GM21576 (cell line): ENCODE results near the gene PPP6R1.

ENCODE experiments used
- ATAC-seq: cut with Tn5 transposase; IDR thresholded peaks from one replicate; pipeline ENCODE4 v1.9.1; 2021; ENCODE audit warnings: mild to moderate bottlenecking, moderate library complexity; ENCODE audit not compliant: unreplicated experiment

The PPP6R1 gene

DNA sequence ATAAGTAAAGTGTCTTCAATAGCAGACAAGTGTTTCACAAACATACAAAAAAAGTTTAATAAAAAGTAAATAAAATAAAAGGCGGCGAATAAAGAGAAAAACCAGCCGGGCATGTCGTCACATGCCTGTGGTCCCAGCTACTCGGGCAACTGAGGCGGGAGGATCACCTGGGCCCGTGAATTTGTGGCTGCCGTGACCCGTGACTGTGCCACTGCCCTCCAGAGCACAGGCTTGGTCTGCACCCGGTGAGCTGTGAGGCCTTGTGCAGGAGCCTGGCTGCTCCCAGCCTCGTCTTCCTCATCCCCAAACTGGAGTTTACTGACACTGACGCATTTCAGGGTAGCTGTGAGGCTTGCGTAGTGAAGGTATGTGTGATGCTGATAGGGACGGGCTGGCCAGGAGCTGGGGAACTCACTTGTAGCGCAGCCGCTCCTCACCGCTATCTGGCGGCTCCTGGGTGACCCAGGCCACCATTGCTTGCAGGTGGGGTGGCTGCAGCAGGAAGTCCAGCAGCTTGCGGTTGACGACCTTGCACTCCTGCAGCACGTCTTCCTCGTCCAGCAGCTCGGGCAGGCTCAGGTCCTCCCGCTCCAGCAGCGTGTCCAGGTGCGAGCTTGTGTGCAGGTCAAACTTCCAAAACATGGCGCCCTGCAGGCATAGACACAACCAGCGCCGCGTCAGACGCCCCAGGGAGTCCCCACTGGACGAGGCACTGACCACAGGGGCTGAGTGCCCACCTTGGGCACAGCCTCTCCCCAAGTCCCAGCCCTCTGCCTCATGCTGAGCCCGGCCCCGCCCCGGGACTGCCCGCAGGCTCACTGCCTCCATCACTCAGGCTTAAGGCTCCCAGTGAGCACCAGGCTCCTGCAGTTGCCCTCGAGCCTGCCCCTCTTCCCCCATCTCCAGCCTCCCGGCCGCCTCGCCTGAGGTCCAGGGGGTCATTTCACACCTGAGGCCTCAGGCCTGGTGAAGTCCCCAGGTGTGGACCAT lies 12.1 kb downstream of the PPP6R1 start:
- ATAC-seq = no peak

DNA sequence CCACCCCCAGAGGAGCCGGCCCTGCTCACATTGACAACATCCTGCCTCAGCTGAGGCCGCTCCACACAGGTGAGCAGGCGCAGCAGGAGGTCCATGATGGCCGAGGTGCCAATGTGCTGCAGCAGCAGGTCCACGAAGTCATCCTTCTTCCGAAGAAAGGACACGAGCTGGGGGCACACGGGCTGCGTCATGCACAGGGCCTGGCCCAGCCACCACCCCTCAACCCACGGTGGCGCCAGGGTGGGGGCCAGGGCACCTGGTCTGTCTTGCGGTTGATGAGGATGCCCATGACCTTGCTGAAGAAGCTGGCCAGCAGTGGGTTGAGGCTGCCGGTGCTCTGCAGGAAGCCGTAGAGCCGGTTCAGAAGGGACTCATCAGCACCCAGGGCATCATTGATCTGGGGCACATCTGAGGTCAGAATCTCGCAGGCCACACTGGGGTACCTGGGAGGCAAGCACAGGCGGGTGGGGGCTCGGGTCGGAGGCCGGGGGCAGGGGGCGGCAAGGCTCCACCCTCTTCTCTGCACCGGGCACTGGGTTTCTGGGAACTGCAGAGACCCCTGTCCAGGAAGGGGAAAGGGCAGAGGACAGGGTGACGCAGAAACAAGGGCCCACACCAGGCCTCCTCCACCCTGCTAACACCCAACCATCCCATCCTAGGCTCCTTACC lies 13.4 kb downstream of the PPP6R1 start:
- no peak for ATAC-seq

DNA sequence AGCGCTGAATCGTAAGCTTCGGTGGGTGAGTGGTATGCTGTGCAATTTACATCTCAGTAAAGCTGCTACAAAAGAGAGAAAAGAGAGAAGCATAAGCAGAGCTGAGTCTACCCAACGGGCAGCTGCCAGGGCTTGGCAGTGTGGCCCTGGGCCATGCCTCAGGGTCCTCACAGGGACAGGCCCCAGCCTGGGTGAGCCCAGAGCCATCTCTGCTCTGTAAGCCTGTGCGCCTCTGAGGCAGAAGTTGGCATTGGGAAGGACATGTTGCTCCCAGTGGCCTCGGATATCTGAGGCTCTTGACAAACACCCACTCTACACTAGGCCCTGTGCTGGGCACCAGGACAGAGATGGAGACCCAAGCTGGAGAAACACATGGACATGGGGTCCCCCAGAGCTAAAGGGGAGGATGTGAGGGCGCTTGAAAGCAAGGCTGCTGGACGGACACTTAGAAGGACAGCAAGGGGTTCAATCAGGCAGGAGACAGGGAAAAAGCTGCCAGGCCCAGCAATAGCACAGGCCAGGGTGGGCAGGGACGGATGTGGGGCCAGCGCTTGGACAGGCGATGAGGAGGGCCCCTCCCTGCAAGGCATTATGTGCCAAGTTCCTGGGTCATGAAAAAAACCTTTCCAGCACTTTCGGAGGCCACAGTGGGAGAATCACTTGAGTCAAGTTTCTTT lies 14.7 kb downstream of the PPP6R1 start:
- ATAC-seq = no peak

DNA sequence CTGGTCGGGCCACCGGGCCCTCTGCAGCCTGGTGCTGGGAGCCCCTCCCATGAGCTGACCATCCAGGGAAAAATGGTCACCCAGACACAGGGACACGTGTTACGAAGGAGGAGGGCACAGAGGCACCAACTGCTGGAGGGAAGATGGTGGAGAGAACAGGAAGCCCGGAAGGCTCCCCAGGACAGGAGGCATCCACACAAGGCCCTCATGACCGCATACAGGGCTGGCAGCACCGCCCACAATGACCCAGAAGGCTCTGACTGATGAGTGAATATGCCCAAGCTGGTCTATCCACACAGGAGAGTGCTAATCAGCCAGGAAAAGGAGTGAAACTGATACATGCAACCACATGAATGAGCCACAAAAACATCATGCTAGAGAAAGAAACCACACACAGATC lies 16.3 kb downstream of the PPP6R1 start:
- ATAC-seq = no peak

DNA sequence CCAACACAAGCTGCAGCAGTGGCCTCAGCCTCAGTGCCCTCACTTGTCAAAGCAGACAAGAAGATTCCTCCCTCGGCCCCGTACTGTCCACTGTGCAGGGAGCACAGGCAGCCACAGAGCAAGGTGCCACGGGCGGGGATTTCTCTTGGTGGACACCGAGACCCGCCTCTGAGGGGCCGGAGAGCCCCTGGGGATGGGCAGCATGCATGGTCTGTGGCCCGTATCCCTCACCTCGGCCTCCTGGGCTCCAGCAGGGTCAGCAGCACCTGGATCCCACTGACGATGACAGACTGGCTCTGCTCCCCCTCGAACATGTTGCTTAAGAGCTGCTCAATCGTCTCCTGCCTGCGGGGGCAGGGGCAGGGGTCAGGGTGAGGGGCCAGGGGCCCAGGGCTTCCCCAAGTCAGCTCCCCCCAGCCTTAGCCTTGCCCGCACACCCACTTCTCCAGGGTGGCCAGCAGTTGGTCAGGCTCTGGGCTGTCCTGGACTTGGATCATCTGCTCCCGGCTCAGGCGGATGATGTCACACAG lies 16.8 kb downstream of the PPP6R1 start:
- no peak for ATAC-seq

DNA sequence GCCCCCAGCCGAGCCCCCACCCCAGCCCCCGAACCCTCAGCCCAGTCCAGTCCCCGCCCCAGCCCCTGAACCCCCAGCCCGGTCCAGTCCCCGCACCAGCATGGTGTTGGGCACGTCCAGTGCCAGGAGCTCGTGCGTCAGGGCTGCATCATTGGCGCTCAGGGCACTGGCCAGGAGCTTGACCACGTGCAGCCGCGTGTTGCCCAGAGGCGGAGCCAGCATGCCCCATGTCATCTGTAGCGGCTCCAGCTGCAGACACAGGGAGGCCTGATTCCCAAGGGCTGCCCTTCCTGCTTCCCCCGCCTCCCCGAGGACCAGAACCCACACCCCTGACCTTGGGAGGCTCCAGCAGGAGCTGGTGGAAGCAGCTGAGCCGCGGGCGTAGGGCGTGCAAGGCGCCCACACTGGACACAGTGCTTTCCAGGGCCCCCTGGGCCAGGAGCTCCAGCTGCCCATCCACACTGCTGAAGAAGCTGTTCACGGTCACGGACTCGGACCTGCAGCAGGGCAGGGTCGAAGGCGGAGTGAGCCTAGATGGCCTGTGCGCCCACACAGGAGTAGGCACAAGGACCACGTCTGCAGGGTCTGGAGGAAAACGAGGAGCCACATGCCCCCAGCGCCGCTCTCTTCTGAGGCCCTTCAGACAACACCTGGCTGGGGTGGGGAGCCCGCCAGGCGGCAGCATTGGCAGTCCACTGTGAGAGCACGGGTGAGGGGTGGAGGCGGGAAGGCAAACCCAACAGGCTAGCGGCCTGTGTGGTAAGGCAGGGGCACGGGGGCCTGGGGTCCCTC lies 17.5 kb downstream of the PPP6R1 start:
- no peak for ATAC-seq

DNA sequence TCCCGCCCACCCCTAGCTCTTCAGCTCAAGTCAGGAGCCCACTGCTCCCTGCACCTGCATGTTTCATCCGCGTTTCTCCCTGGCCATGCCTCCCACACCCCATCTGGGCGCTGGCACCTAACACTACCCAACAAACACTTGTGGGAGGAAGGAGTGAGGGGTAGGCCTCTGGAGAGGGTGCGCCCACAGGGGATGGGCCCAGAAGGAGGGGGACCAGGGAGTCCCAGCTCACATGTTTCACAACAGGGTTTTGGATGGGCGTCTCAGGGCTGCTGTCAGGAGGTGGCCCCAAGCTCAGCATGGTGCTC lies 18.1 kb downstream of the PPP6R1 start:
- ATAC-seq = no peak

DNA sequence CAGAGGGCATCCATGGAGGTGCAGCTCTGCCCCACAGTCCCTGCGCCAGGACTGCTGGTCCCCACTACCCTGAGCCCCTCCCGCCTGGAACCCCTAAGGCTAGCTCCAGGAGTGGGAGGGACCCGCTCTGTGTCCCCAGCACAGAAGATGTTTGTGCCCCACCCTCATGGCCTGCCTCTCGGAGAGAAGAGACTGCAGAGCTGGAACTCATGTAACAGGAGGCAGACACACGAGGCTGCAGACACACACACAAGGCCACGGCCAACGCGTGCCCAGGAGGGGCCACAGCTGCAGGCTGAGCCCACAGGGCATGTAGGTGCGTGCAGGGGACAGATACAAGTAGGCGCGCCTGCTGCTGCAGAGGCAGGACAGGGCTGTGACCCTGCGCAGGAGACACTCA lies 19.8 kb downstream of the PPP6R1 start:
- ATAC-seq = no peak

DNA sequence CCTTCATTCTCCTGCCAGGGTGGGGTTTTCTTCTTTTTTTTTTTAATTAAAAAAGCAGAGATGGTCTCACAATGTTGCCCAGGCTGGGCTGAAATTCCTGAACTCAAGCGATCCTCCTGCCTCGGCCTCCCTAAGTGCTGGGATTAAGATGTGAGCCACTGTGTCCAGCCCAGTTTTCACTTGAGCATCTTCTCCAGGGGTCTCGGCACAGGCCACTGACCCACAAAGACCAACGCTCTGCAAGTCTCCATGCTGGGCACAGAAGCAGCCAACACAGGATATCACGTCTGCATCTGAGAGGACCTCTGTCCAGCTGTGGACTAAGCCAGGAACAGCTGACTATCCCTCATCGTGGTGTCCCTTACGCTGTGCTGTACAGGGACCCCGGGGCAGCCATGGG lies 20.8 kb downstream of the PPP6R1 start:
- no peak for ATAC-seq

DNA sequence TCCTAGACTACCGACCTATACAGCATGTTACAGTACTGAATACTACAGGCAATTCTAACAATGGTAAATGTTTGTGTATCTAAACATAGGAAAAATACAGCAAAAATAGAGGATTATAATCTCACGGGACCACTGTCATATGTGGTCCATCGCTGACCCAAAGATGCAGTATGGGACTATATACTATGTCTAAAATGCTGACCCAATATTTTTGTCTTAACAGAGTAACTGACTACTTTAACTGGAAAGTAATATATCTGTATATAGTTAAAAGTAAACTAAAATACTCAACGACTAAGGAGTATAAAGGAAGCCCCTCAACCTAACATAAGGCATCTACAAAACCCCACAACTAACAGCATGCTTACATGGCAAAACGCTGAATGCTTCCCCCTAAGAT lies 25.8 kb downstream of the PPP6R1 start:
- no peak for ATAC-seq

DNA sequence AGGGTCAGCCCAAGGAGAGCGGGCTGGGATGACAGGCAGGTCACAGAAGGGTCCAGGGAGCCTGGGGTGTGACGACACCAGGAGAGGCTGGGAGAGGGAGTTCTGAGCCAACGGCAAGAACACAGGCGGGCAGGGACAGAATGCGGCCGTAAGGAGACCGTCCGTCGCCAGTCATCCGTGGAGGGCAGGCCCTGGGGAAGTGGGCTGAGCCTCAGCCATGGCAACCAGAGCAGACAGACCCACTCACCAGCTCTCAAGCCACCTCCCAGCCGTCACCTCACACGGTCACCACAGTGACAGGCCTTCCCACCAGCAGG lies 26.6 kb downstream of the PPP6R1 start:
- ATAC-seq = no peak

DNA sequence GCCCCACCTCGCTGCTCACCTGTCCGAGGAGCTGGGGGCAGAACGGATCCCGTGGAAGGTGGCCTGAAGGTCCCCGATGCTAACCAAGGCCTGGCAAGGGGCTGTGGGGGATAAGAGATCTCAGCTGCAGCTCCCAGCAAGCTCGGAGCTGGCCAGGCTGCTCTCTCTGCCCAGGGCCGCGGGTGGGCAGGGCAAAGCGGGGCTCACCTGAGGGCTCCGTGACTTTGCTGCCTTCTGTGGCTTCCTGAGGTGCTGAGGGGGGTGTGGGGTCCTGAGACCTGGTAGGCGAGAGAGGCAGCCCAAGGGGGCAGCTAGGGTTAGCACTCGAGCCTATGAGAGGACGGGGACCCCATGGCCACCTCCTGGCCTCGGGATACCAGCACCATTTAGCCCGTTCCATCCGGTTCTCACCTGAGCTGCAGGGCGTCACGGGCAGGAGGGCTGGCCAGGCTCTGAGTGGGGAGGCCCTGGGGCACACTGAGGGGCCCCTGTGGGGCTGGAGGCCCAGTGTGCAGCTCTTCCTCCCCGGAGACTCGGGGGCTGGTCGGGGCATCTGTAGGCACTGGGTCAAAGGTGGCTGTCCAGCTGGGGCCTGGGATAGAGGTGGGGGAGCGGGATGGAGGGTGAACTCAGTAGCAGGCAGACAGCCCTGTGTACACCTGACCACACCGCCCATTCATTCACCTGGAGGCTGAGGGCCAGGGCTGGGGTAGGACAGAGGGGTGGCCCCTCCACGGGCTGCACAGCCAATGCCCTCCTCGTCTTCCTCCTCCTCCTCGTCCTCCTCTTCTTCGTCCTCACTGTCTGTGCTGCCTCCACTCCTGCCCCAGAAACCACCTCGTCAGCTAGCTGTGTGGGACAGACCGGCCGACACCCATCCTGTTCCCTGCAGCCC lies 27.2 kb downstream of the PPP6R1 start:
- ATAC-seq = no peak

DNA sequence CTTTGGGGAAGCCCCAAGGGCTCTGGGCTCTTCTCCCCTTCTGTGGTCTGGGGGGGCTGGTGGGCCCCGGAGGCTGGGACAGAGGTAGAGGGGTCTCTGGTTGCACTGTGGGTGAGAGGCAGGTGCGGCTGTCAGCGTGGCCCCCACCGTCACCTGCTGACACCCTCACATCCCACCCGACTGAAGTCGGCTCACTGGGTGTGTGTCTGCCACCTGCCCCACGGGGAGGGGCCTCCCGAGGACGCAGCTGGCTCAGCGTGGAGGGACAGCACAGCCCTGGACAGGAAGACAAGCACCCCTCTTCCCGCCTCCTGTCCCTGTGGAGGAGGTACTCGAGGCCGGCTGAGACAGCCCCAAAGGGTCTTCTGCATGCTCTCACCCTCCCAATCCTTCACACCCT lies 28.0 kb downstream of the PPP6R1 start:
- no peak for ATAC-seq

DNA sequence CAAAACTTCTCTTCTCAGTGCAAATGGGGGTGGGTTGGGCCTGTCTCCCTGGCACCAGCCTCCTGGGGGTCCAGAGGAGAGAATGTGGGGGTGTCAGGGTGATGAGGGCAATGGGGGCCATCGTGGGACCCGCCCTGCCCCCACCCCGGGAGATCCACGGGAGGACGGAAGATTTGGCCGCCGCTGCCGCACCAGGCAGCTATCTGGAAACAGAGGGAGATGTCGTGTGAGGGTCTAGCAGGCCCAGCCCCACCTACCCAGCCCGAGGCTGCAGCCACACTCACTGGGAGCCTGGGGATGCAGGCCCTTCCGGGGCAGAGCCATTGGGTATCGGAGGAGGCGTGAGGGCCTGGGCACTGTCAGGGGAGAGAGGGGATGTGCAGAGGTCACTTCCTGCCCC lies 28.5 kb downstream of the PPP6R1 start:
- no peak for ATAC-seq

DNA sequence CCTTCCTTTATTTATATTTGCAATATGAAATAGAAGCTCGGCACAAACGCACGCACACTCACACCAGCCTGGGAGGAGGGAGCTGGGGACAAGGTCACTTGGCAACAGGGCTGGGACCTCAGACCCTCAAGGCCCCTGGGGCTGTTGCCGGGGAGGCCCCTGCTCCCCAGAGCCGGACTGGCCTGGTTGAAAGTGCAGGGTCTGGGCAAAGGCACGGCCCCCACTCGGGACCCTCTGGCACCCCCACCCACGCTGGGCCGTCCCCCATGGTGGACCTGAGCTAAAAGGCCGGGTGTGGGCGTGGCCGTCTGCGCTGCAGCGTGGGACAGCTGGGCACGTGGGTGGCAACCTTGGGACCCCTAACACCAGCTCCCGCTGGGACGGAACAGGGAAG lies 29.0 kb downstream of the PPP6R1 start:
- no peak for ATAC-seq

DNA sequence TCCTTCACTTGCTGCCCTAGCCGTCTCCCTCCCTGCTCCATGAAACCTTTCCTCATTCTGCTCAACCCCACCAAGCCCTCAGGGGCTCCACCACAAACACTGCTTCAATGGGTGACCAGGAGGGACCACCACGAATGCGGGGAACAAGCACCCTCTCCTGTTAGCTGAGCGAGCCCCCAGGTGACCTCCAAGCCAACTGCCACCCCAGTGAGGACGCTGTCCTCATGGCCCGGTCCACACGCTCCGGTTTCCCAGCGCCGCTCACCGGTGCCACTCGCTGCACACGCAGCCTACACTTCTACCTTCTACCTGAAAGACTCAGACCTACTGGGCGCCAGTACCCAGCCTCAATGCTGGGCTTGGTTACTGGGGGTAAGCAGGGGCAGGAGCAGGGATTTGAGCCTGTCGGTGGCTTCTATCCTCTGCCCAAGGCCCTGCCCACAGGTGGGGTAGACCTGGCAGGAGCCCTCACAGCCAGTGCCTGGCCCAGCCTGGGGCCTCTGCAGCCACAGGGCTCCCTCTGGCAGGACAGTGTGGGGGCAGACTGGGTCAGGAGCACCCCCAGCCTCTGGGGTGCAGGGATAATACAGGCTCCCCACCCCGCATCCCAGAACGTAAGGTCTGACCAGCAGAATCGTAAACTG lies 29.6 kb downstream of the PPP6R1 start:
- ATAC-seq = no peak

DNA sequence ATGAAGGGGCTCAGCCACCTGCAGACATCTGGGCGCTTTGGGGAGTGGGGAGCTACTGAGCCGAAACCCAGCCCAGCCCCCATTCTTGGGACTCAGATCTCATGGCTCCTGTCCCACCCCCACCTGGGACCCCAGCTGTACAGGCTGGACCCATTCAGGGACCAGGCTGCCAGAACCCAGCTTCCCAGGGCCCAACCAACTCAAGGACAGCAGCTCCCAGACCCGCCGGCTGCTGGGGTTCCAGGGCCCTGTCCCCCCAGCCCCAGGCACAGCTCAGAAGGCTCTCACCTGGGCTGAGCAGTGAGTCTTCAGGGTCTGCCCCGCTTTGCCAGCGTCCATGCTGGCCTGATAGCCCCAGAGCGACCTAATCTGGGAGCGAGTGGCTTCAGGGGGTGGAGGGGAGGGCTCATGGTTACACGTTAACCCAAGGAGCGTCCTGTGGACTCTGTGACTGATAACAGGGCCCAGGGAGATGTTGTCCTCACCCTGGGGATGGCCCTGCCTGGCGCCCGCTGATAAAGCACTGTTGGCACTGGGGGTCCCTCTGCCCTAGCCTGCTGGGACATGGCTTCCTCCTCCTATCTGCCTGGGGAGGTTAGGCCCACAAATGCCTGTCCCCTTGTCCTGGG lies 30.3 kb downstream of the PPP6R1 start, which contains the start of gene TMEM86B:
TSS of gene TMEM86B (minus strand) at position 361 of the 629 bp plus-strand sequence. CDS start at position 339, 22 bp downstream.
- no peak for ATAC-seq

DNA sequence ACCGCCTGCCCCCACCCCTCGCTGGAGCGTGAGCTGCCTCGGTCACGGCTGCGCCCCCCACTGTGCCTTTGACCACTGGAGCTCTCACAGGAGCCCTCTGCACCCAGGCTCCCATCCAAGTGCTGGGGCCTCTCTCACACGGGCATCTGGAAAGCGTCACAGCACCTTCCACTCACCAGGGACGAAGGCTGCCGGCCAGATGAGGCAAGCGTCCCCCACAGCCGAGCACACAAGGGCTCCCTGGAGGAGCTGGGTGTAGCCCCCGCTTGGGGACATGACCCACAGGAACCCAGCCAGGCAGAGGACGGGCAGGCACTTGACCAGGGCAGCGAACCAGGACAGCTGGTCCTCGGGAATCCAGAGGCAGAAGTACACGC lies 30.8 kb downstream of the PPP6R1 start:
- ATAC-seq = no peak
